Mucosa of descending colon (tissue), 3 donors: Measurements from ENCODE around the gene JAKMIP2. TPM values are rescaled to one million over a fixed set of nuclear protein-coding genes. Genes with fewer than 3 reads are reported as not detected.

Experiments used
- ATAC-seq: fragments of 200-7000 bp; cut with Tn5 transposase; one replicate; pipeline ENCODE4 v1.9.1; 2020; ENCODE audit warnings: mild to moderate bottlenecking, moderate library complexity
- DNase-seq, 3 donors: peaks; one replicate each; pipeline ENCODE4 v3.0.0-alpha.2; 2020
- H3K36me3 ChIP-seq: fragments of 200-600 bp; one replicate; pipeline ENCODE4 v1.8.0; 2021; ENCODE audit warnings: low read depth, mild to moderate bottlenecking
- H3K4me1 ChIP-seq: fragments of 200-600 bp; one replicate; pipeline ENCODE4 v1.8.0; 2021; ENCODE audit warnings: low read depth, mild to moderate bottlenecking
- H3K4me3 ChIP-seq: fragments of 200-600 bp; one replicate; pipeline ENCODE4 v1.8.0; 2021; ENCODE audit warnings: mild to moderate bottlenecking
- H3K9me3 ChIP-seq: fragments of 200-600 bp; one replicate; pipeline ENCODE4 v1.8.0; 2021; ENCODE audit warnings: mild to moderate bottlenecking
- CTCF ChIP-seq: fragments of 200-600 bp; IDR thresholded peaks from one replicate; pipeline ENCODE4 v1.8.0; 2022; ENCODE audit warnings: antibody characterized with exemption, mild to moderate bottlenecking
- intact Hi-C, 2 donors: fragments of 100-400 bp; cut with DNase I in 1 of 2; cut with micrococcal nuclease in 1 of 2; formaldehyde crosslinking; loops; one replicate each; pipeline versions ENCODE4 v1.11.0 to v1.11.1; 2022; cut with DNase I, micrococcal nuclease
- total RNA-seq, 3 donors: library from RNA; stranded (reverse); fragmentation: NEBNext Ultra II Directional in 2 of 3; extraction: Animal tissue kit (Norgen Biotek cat#: 25700) in 2 of 3; gene quantifications; one replicate each; pipeline versions ENCODE4 v1.2.1 to v1.2.4, GENCODE V29; 2021 to 2023
- donor health status: DM: no; HTN: no; CAD: no; lungs with moderate emphysema.
- donor health status: DM: no; HTN: no; CAD: no.
- donor health status: DM: no; HTN: yes; CAD: no.

Gene JAKMIP2
- total RNA-seq, 3 donors from 2014 or later, result 0.90 to 9.0 (median 2.0) TPM

DNA sequence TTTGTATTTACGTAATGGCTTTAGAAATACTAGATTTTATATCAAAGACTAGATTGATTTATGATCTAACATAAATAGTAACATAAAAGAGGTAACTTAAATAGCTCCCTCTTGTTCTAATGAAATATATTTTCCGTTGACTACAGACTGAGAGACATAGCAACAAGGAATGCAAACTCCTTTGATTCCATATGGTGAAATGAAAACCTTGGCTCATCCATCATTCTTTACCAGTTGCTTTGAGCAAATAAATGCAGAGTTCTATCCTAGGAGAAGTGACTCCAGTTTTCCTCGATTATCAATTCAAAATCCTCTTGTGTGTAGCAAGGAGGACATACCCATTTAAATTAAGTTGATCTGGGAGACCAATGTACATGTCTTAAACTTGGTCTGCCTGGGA is 18.0 kb upstream of the JAKMIP2 start:
- no peaks in the 10 kb centered on the region for H3K9me3 ChIP-seq
- no peaks in the 10 kb centered on the region for H3K4me1 ChIP-seq
- no peaks in the 10 kb centered on the region for H3K36me3 ChIP-seq
- H3K4me3 ChIP-seq, result no peak overlapping the region
- DNase-seq, result no peak
- intact Hi-C loops, result no loop called here
- TF ChIP-seq CTCF, result no peak
- ATAC-seq, result no peak

- no peak for TF ChIP-seq CTCF
- H3K4me3 ChIP-seq, result no peak overlapping the region
- H3K36me3 ChIP-seq, result no peaks in the 10 kb centered on the region
- intact Hi-C loops, result no loop called here
- no peaks in the 10 kb centered on the region for H3K4me1 ChIP-seq
- DNase-seq (no peak), ATAC-seq (no peak)
- no peaks in the 10 kb centered on the region for H3K9me3 ChIP-seq
Measured at GRCh38 chr5:147796556-147797308, 14.2 kb upstream of the JAKMIP2 start.

GRCh38 chr5:147791181-147791580 is 8.7 kb upstream of the JAKMIP2 start:
- H3K4me1 ChIP-seq, result no peaks in the 10 kb centered on the region
- no peaks in the 10 kb centered on the region for H3K9me3 ChIP-seq
- intact Hi-C loops, result no loop called here
- TF ChIP-seq CTCF, result no peak
- DNase-seq (no peak), ATAC-seq (no peak)
- no peak overlapping the region for H3K4me3 ChIP-seq
- no peaks in the 10 kb centered on the region for H3K36me3 ChIP-seq

GRCh38 chr5:147789820-147790219 is 7.3 kb upstream of the JAKMIP2 start:
- DNase-seq (no peak), ATAC-seq (no peak)
- Histone ChIP-seq H3K9me3 (no peaks in the 10 kb centered on the region), H3K4me3 (no peak overlapping the region), H3K4me1 (no peaks in the 10 kb centered on the region), H3K36me3 (no peaks in the 10 kb centered on the region)
- intact Hi-C loops, result no loop called here
- no peak for TF ChIP-seq CTCF

- DNase-seq, result no peak
- Histone ChIP-seq H3K36me3 (no peaks in the 10 kb centered on the region), H3K9me3 (no peaks in the 10 kb centered on the region), H3K4me1 (no peaks in the 10 kb centered on the region), H3K4me3 (no peak overlapping the region)
- ATAC-seq, result no peak
- no peak for TF ChIP-seq CTCF
- intact Hi-C loops, result no loop called here
Measured at GRCh38 chr5:147788023-147788422, 5.5 kb upstream of the JAKMIP2 start.
